H1 (cell line): ENCODE data around the gene UTS2R. TPM values are rescaled to one million over a fixed set of nuclear protein-coding genes. Genes with fewer than 3 reads are reported as not detected.

Experiments used
- CTCF ChIA-PET: fragments of 300-600 bp; sonication (Branson Sonifier 250); formaldehyde crosslinking; loops from one replicate; lab custom pipeline; 2021; ENCODE audit not compliant: partially characterized antibody; lab: Charles Lee
- POLR2A ChIA-PET: fragments of 300-600 bp; sonication (Branson Sonifier 250); formaldehyde crosslinking; loops from one replicate; lab custom pipeline; 2021; ENCODE audit warnings: inconsistent platforms; ENCODE audit not compliant: partially characterized antibody; lab: Charles Lee
- DNase-seq, 2 experiments: peaks; one replicate each; pipeline versions ENCODE4 v3.0.0 to v3.0.0-alpha.2; 2010 to 2022; ENCODE audit warnings: low spot score in 2 of 2, low read depth in 1 of 2, mixed read lengths in 1 of 2
- FAIRE-seq: peaks from 2 replicates; lab custom pipeline; 2011; peaks lifted over from hg19 to GRCh38; lab: Jason Lieb, UNC
- H2AFZ ChIP-seq: 2 replicates; pipeline ENCODE4 v1.8.1; 2012; ENCODE audit warnings: low read length, inconsistent platforms
- H2AK5ac ChIP-seq: 2 replicates; pipeline ENCODE4 v1.6.1; 2013; ENCODE audit warnings: low read depth, low read length
- H2BK120ac ChIP-seq: replicated peaks from 2 replicates; pipeline ENCODE3; 2013; ENCODE audit warnings: low read depth, low read length, inconsistent platforms
- H2BK12ac ChIP-seq: 2 replicates; pipeline ENCODE4 v1.6.1; 2013; ENCODE audit warnings: low read depth, low read length
- H2BK15ac ChIP-seq: 2 replicates; pipeline ENCODE4 v1.6.1; 2013; ENCODE audit warnings: low read length
- H2BK20ac ChIP-seq: 2 replicates; pipeline ENCODE4 v1.6.1; 2013; ENCODE audit warnings: low read length
- H2BK5ac ChIP-seq: 2 replicates; pipeline ENCODE4 v1.6.1; 2013; ENCODE audit warnings: low read depth, low read length
- H3K14ac ChIP-seq: 2 replicates; pipeline ENCODE4 v1.6.1; 2013; ENCODE audit warnings: inconsistent platforms; ENCODE audit not compliant: insufficient read length
- H3K18ac ChIP-seq: 2 replicates; pipeline ENCODE4 v1.6.1; 2013; ENCODE audit warnings: low read length; ENCODE audit errors: extremely low read depth
- H3K23ac ChIP-seq: 2 replicates; pipeline ENCODE4 v1.6.1; 2013; ENCODE audit warnings: inconsistent platforms; ENCODE audit not compliant: insufficient read length
- H3K23me2 ChIP-seq: 2 replicates; pipeline ENCODE4 v1.6.1; 2013; ENCODE audit warnings: low read depth, low read length
- H3K27ac ChIP-seq: 2 replicates; pipeline ENCODE4 v1.6.1; 2011; ENCODE audit warnings: low read depth, low read length, inconsistent platforms
- H3K27me3 ChIP-seq, 4 experiments: replicated peaks in 1 of 4; 1 replicate in 1 of 4; 2 replicates in 3 of 4; pipeline versions ENCODE4 v1.6.1 to v1.8.1; 2011 to 2013; ENCODE audit warnings: low read length in 3 of 4, mild to moderate bottlenecking in 3 of 4, inconsistent platforms in 2 of 4, mixed read lengths in 2 of 4, moderate library complexity in 1 of 4; ENCODE audit not compliant: control insufficient read depth in 3 of 4, insufficient read depth in 3 of 4; ENCODE audit errors: extremely low read depth in 1 of 4
- H3K36me3 ChIP-seq, 4 experiments: 2 replicates each; pipeline versions ENCODE4 v1.6.1 to v1.8.1; 2011 to 2013; ENCODE audit warnings: mild to moderate bottlenecking in 4 of 4, low read length in 3 of 4, moderate library complexity in 2 of 4, control low read depth in 1 of 4, inconsistent platforms in 1 of 4; ENCODE audit not compliant: insufficient read depth in 4 of 4, control insufficient read depth in 2 of 4
- H3K4ac ChIP-seq: replicated peaks from 2 replicates; pipeline ENCODE3; 2013; ENCODE audit warnings: low read length, low read depth, mixed read lengths, inconsistent platforms; ENCODE audit not compliant: insufficient read length
- H3K4me1 ChIP-seq, 4 experiments: replicated peaks in 1 of 4; 1 replicate in 1 of 4; 2 replicates in 3 of 4; pipeline versions ENCODE4 v1.6.1 to v1.8.1; 2011 to 2013; ENCODE audit warnings: low read length in 3 of 4, inconsistent platforms in 2 of 4, mixed read lengths in 1 of 4; ENCODE audit not compliant: insufficient read depth in 4 of 4, control insufficient read depth in 3 of 4
- H3K4me2 ChIP-seq, 2 experiments: 2 replicates each; pipeline versions ENCODE4 v1.6.1 to v1.8.1; 2011 to 2013; ENCODE audit warnings: low read depth in 2 of 2, low read length in 2 of 2, control low read depth in 1 of 2, inconsistent platforms in 1 of 2, mild to moderate bottlenecking in 1 of 2; ENCODE audit not compliant: insufficient read depth in 1 of 2
- H3K4me3 ChIP-seq, 4 experiments: fragments of 200-600, 300-600 bp in 1 of 4; sonication (generic), shearing (Covaris generic), sonication (Bioruptor Twin) in 1 of 4; 2 replicates each; pipeline versions ENCODE4 v1.5.1 to v1.8.1; 2011 to 2016; ENCODE audit warnings: low read length in 4 of 4, low read depth in 3 of 4, control low read depth in 2 of 4, inconsistent platforms in 2 of 4, mild to moderate bottlenecking in 2 of 4, mixed read lengths in 1 of 4, moderate library complexity in 1 of 4; ENCODE audit not compliant: insufficient read depth in 2 of 4; ENCODE audit errors: extremely low read depth in 1 of 4
- H3K56ac ChIP-seq: replicated peaks from 2 replicates; pipeline ENCODE3; 2013; ENCODE audit warnings: low read depth, mild to moderate bottlenecking, mixed read lengths, low read length, inconsistent platforms; ENCODE audit not compliant: insufficient read length
- H3K79me1 ChIP-seq: 2 replicates; pipeline ENCODE4 v1.6.1; 2013; ENCODE audit warnings: low read depth, low read length, control low read depth
- H3K79me2 ChIP-seq, 2 experiments: 2 replicates each; pipeline versions ENCODE4 v1.6.1 to v1.8.1; 2012 to 2013; ENCODE audit warnings: low read length in 2 of 2, mild to moderate bottlenecking in 2 of 2, inconsistent platforms in 1 of 2; ENCODE audit not compliant: insufficient read depth in 2 of 2, control insufficient read depth in 1 of 2
- H3K9ac ChIP-seq, 4 experiments: replicated peaks in 1 of 4; 1 replicate in 1 of 4; 2 replicates in 3 of 4; pipeline versions ENCODE4 v1.6.1 to v1.8.1; 2011 to 2013; ENCODE audit warnings: low read depth in 3 of 4, low read length in 3 of 4, control low read depth in 2 of 4, mild to moderate bottlenecking in 2 of 4, moderate library complexity in 2 of 4, inconsistent platforms in 1 of 4; ENCODE audit errors: extremely low read depth in 1 of 4
- H3K9me3 ChIP-seq, 2 experiments: 2 replicates each; pipeline versions ENCODE4 v1.6.1 to v1.8.1; 2012 to 2013; ENCODE audit warnings: mild to moderate bottlenecking in 2 of 2, moderate library complexity in 2 of 2, control low read depth in 1 of 2, inconsistent platforms in 1 of 2, low read depth in 1 of 2, low read length in 1 of 2, mixed read lengths in 1 of 2; ENCODE audit not compliant: insufficient read depth in 2 of 2
- H4K20me1 ChIP-seq, 2 experiments: replicated peaks in 1 of 2; 2 replicates each; pipeline versions ENCODE3 to v1.8.1; 2011 to 2013; ENCODE audit warnings: inconsistent platforms in 2 of 2, low read length in 2 of 2, mild to moderate bottlenecking in 1 of 2; ENCODE audit not compliant: insufficient read depth in 2 of 2, control insufficient read depth in 1 of 2
- H4K5ac ChIP-seq: 2 replicates; pipeline ENCODE4 v1.6.1; 2013; ENCODE audit warnings: low read length, low read depth, mixed read lengths, inconsistent platforms; ENCODE audit not compliant: insufficient read length
- H4K8ac ChIP-seq: 2 replicates; pipeline ENCODE4 v1.8.0; 2013; ENCODE audit warnings: mild to moderate bottlenecking, moderate library complexity, low read length, inconsistent platforms; ENCODE audit not compliant: insufficient read depth; ENCODE audit errors: extremely low read depth
- H4K91ac ChIP-seq: replicated peaks from 2 replicates; pipeline ENCODE3; 2013; ENCODE audit warnings: low read length, mixed read lengths, inconsistent platforms; ENCODE audit not compliant: insufficient read length
- BCL11A ChIP-seq, 2 experiments: IDR thresholded peaks; one replicate each; pipeline ENCODE4 v1.6.1; 2011; ENCODE audit warnings: low read depth in 2 of 2, low read length in 2 of 2, mild to moderate bottlenecking in 2 of 2
- CHD1 ChIP-seq: IDR thresholded peaks from 2 replicates; pipeline ENCODE4 v1.6.1; 2012; ENCODE audit warnings: low read depth, low read length, improper control_type of control experiment
- CREB1 ChIP-seq: IDR thresholded peaks from 2 replicates; pipeline ENCODE4 v1.6.1; 2012; ENCODE audit warnings: inconsistent platforms
- GTF2F1 ChIP-seq: IDR thresholded peaks from 2 replicates; pipeline ENCODE4 v1.6.1; 2012; ENCODE audit warnings: low read depth, low read length, improper control_type of control experiment, borderline replicate concordance
- HDAC2 ChIP-seq, 2 experiments: fragments of 300-600 bp in 1 of 2; sonication (generic) in 1 of 2; IDR thresholded peaks; 2 replicates each; pipeline ENCODE4 v1.6.1; 2011 to 2012; ENCODE audit warnings: low read depth in 2 of 2, low read length in 2 of 2, mild to moderate bottlenecking in 2 of 2, moderate library complexity in 2 of 2, borderline replicate concordance in 1 of 2, inconsistent platforms in 1 of 2
- KDM5A ChIP-seq: fragments of 200-600 bp; IDR thresholded peaks from 2 replicates; pipeline ENCODE4 v1.7.1; 2012; ENCODE audit warnings: mild to moderate bottlenecking, low read length, inconsistent platforms, mixed read lengths
- PHF8 ChIP-seq: fragments of 200-600 bp; sonication (generic); conservative IDR thresholded peaks from 2 replicates; pipeline ENCODE4 v1.7.1; 2012; ENCODE audit warnings: low read depth, mild to moderate bottlenecking, inconsistent platforms, low read length, moderate library complexity
- POLR2AphosphoS5 ChIP-seq: IDR thresholded peaks from 2 replicates; pipeline ENCODE4 v1.6.1; 2011; ENCODE audit warnings: low read depth, low read length
- RBBP5 ChIP-seq: IDR thresholded peaks from 2 replicates; pipeline ENCODE4 v1.7.1; 2012; ENCODE audit warnings: low read depth, mild to moderate bottlenecking, inconsistent platforms, low read length, moderate library complexity, borderline replicate concordance
- SP1 ChIP-seq: IDR thresholded peaks from 2 replicates; pipeline ENCODE4 v1.6.1; 2011; ENCODE audit warnings: low read depth, low read length
- WGBS, 2 experiments: shearing (Covaris generic) in 1 of 2; methylation state at CpG; one replicate each; pipeline versions ENCODE4 v1.1.6 to v1.1.7; 2013 to 2015; ENCODE audit warnings: low lambda C conversion rate in 2 of 2, mixed read lengths in 2 of 2, inconsistent platforms in 1 of 2, low coverage in 1 of 2, missing lambda C conversion rate in 1 of 2; ENCODE audit not compliant: insufficient replicate concordance in 2 of 2, insufficient coverage in 1 of 2, insufficient read length in 1 of 2; ENCODE audit errors: extremely low coverage in 1 of 2, missing lambda C conversion rate in 1 of 2; 5-methylcytosine and 5-hydroxymethylcytosine counted together
- polyA plus RNA-seq, 7 experiments: library from polyadenylated mRNA; depleted of rRNA in 3 of 7; stranded (reverse) in 5 of 7; unstranded in 2 of 7; fragments of >200 nt in 5 of 7; fragments of 200-250 nt in 2 of 7; gene quantifications; 1 replicate in 5 of 7; 2 replicates in 1 of 7; 4 replicates in 1 of 7; pipeline versions ENCODE4 v1.2.1 to v1.2.3, GENCODE V29; 2011 to 2013; ENCODE audit warnings: missing spikeins in 2 of 7, mixed read lengths in 2 of 7
- total RNA-seq: library from RNA; stranded (reverse); fragmentation: NEBNext Ultra II Directional; extraction: Animal tissue kit (Norgen Biotek cat#: 25700); gene quantifications from 2 replicates; pipeline ENCODE4 v1.2.1, GENCODE V29; 2021

The UTS2R gene
- total and polyA plus RNA-seq, 2 of the 8 experiments (the other 6 are each of a cell fraction or from before 2014, with no cell fraction given) = 0.27 TPM; not detected in 1

GRCh38 chr17:82418001-82418986 is 46.7 kb downstream of the UTS2R start, which contains the start of the genes HEXD and OGFOD3:
TSS of gene HEXD (plus strand) at chr17:82418347. CDS start at chr17:82419800, 1,453 bp downstream.
TSS of gene OGFOD3 (minus strand) at chr17:82418586. CDS start at chr17:82418485, 101 bp downstream.
- Histone ChIP-seq H3K56ac (peak within 1 kb of the TSS; percentile 67), H3K18ac (peak within 1 kb of the TSS; percentile 91; the same call in 1 of the 2 replicates), H4K20me1 (peaks cover 5 to 7% of the 10 kb centered on the region in 2 experiments), H2BK5ac (no peak within 1 kb of the TSS), H3K23ac (no peak within 1 kb of the TSS), H3K9me3 (peaks cover 0 to 3% of the 10 kb centered on the region in 2 experiments; a peak in 1 of 4 replicates), H3K27ac (peak within 1 kb of the TSS; percentile 90; the same call in 1 of the 2 replicates), H3K4me3 (peak within 1 kb of the TSS; percentile 63 to 96 (median 80)), H3K23me2 (peaks cover 6% of the 10 kb centered on the region), H3K27me3 (no peaks in the 10 kb centered on the region), H3K36me3 (peaks cover 0 to 2% (median 0%) of the 10 kb centered on the region in 4 experiments; a peak in 1 of 8 replicates), H3K4ac (peak within 1 kb of the TSS; percentile 90), H2BK120ac (no peak within 1 kb of the TSS), H3K4me2 (peak within 1 kb of the TSS; percentile 59 to 92), H2BK15ac (no peak within 1 kb of the TSS), H4K5ac (peak within 1 kb of the TSS; percentile 73), H2AFZ (peak within 1 kb of the TSS; percentile 92), H3K79me2 (no peaks in the 10 kb centered on the region), H4K91ac (peak within 1 kb of the TSS; percentile 89), H3K9ac (peak within 1 kb of the TSS; percentile 76 to 92 (median 88)), H2BK20ac (no peak within 1 kb of the TSS), H3K79me1 (peaks cover 2% of the 10 kb centered on the region; the same call in 1 of the 2 replicates), H3K4me1 (peaks cover 0 to 3% (median 1%) of the 10 kb centered on the region in 4 experiments; a peak in 4 of 7 replicates), H3K14ac (no peak within 1 kb of the TSS), H2BK12ac (no peak within 1 kb of the TSS), H4K8ac (peak within 1 kb of the TSS; percentile 95), H2AK5ac (no peak within 1 kb of the TSS)
- CTCF ChIA-PET = interaction anchor here (0.6 to 2.1 kb wide), 8 partner anchors 9 to 204 kb away, joined by 3 to 6 read pairs (median 5); no protein-coding TSS in a partner anchor
- peak in 1 of 2 experiments; percentile 93 for DNase-seq
- POLR2A ChIA-PET = interaction anchor here (0.6 to 1.4 kb wide), 7 partner anchors 13 to 145 kb away, joined by 3 read pairs; partner anchors contain the start of gene CSNK1D
- WGBS, 2 experiments = 3% methylated on average over 43 of the region's 108 CpGs; no CpG with 5 or more reads in 1 of the 2 experiments
- FAIRE-seq = no peak
- TF ChIP-seq CHD1 (no peak), KDM5A (0 out of 2 replicates have a peak, but pooled peaks have one; percentile 29), SP1 (no peak), PHF8 (peak; percentile 99), GTF2F1 (no peak), BCL11A (IDR thresholded peaks at IDR 0.05; ENCODE audit: low read depth in 2 of 2, low read length in 2 of 2) (no peak), CREB1 (peak; percentile 62; the same call in 1 of the 2 replicates), RBBP5 (peak; percentile 96; the same call in 1 of the 2 replicates), POLR2AphosphoS5 (peak; percentile 78; the same call in 1 of the 2 replicates), HDAC2 (IDR thresholded peaks at IDR 0.05; ENCODE audit: borderline replicate concordance in 1 of 2, low read depth in 2 of 2, low read length in 2 of 2) (no peak; a peak in 1 of 4 replicates)
